GM18519 (cell line): ENCODE results near the gene UBE2U.

Source experiments
- ATAC-seq: cut with Tn5 transposase; IDR thresholded peaks from one replicate; pipeline ENCODE4 v1.9.1; 2021; ENCODE audit warnings: mild to moderate bottlenecking, moderate library complexity; ENCODE audit not compliant: unreplicated experiment, low FRiP score

UBE2U gene

GRCh38 chr1:64282351-64282750 is 78.9 kb downstream of the UBE2U start:
- no peak for ATAC-seq

DNA sequence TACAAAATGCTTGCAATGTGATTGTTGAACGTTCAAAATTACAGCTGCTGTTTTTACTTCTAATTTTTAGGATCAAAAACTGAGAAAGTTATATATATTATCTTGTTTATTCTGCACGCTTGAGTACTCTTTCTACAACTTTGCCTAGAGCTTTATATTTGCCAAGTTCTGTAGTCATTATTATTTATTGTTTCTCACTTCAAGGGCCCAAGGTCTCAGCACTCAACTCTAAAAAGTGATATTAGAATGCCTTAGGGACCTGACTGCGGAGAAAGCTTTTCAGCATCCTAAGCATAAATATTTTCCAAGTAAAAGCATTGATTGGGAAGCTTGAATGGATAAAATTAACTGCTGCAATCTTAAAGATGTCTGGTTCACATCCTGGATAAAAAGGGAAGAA is 83.6 kb downstream of the UBE2U start:
- ATAC-seq: no peak

GRCh38 chr1:64290420-64290819 is 87.0 kb downstream of the UBE2U start:
- ATAC-seq: no peak

GRCh38 chr1:64291931-64292330 is 88.5 kb downstream of the UBE2U start:
- no peak for ATAC-seq

DNA sequence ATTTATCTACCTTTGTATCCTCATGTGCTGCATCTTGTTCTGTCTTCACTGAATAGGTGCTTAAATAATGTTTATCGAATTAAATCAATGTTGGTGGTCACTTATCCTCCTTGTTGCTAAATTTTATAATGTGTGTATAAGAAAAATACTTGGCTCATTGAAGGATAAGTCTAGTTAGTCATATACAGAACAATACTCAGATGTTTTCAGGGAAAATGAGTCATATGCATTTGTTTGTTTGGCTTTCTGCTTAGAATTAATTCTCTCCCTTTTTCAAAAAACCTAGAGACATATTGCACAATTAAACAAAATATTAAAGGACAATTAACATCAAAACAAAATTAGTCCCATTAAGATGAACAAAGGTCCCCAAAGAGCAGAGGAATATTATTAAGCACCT is 89.0 kb downstream of the UBE2U start:
- ATAC-seq: no peak

GRCh38 chr1:64293820-64294219 is 90.4 kb downstream of the UBE2U start:
- ATAC-seq: no peak

DNA sequence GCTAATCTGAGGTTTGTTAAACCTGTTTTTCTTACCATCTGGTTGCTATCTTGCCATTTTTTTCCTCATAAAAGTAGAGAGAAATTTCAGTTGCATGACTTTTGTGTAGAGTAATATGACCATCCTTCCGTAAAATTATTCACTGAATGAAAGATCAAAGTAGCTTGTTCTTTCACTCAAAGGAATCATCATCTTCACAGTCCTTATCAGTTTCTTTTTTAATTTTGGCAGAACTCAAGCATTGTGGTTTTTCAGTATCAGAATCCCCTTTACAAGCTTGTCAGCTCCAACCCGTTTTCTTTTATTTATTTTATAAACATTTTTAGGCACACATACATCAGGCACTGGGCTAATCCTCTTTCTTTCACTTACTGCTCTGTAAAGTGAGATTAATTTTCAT is 91.7 kb downstream of the UBE2U start:
- ATAC-seq: no peak

- no peak for ATAC-seq
Measured at GRCh38 chr1:64295561-64295960, 92.1 kb downstream of the UBE2U start.

GRCh38 chr1:64296459-64296858 is 93.0 kb downstream of the UBE2U start:
- no peak for ATAC-seq

GRCh38 chr1:64302194-64302593 is 98.8 kb downstream of the UBE2U start:
- no peak for ATAC-seq

DNA sequence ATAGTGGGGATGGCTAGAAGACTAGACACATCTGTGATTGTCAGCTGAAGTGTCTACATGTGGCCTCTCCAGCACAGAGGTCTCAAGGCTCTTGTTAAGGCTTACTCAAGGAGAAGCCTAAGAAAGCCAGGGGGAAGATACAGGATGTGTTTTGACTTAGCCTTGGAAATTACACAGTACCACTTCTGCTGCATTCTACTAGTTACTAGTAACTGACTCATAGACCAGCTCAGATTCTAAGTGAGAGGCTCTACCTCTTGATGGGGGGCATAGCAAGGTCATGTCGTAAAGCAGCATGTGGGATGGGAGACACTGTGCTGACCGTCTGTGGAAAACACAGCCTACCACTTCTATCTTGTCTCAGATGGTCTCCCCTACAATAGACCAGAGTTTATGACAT is 99.5 kb downstream of the UBE2U start:
- no peak for ATAC-seq

GRCh38 chr1:64304823-64305222 is 101.4 kb downstream of the UBE2U start:
- no peak for ATAC-seq

DNA sequence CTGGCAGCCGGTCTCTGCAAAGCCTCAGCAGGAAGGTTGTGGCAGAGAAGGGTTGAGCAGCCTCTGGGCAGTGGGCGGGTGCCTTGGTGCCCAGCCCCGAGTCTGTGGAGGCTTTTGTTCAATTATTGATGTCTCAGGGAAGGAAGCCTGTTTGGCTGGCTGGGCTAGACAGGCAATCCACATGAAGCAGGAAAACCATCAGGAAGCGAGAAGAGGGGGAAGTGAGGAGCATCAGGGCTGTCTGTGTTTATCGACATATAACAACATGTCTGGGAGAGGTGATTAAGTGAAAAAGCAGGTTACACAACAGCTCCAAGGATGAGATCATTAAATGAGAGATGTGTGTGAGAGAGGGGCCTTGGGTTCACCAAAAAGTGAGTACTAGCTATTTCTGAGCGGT is 105.4 kb downstream of the UBE2U start:
- no peak for ATAC-seq

GRCh38 chr1:64309431-64309831 is 106.0 kb downstream of the UBE2U start:
- no peak for ATAC-seq

DNA sequence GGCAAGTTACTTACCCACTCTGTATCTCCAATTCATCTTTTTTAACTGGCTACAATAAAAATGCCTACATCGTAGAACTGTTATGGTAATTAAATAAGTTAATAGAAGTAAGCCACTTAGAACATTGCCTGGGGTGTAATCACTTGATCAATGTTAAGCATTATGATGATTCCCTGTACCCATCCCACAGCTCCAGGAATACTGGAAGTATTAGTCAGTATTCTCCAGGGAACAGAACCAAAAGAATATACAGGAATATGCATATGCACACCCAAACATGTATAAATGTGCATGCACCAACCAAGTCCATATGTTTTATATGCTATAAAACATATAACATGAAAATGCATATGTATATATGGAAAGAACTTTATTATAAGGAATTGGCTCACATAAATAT is 107.3 kb downstream of the UBE2U start:
- ATAC-seq: no peak

DNA sequence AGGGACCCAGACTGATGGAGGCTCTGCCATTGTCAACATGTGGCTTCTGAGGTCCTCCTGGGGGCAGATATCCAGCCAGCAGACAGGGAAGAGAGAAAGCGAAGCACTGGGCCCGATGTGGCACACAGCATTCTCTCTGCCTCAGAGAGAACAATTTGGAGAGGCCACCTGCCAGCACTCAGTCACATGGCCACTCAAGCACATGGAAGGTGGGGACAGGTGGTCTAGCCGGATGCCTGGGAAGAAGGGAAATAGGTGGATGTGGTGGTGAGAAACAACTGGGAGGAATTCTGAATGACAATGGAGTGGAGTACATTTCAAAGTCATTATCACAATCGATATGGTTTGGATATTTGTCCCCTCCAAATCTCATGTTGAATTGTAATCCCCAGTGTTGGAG is 109.0 kb downstream of the UBE2U start:
- no peak for ATAC-seq

DNA sequence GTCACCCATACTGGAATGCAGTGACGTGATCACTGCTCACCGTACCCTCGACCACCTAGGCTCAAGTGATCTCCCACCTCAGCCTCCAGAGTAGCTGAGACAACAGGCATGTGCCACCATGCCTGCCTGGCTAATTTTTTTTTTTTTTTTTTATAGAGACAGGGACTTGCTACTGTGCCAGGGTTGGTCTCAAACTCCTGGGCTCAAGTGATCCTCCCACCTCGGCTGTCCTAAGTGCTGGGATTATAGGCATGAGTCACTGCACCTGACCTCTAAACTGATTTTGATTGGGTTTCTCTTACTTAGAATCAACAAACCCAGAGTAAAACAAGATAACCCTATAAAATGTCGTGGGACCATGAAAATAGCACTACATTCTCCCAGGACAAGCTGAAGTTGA is 112.0 kb downstream of the UBE2U start:
- no peak for ATAC-seq
